Measurements from ENCODE around the gene TADA2B. TPM values are rescaled to one million over a fixed set of nuclear protein-coding genes. Genes with fewer than 3 reads are reported as not detected.

The TADA2B gene
- total and polyA plus RNA-seq, 4 donors, result 10.7 to 22.9 (median 17.6) TPM

GRCh38 chr4:7054106-7054880 lies 11.1 kb downstream of the TADA2B start:
- ATAC-seq (ENCODE audit: insufficient read depth, low FRiP score) (no peak), DNase-seq (no peak)
- Histone ChIP-seq H3K4me3 (no peak overlapping the region), H3K4me1 (ENCODE audit: control insufficient read depth in 5 of 5, insufficient read depth in 5 of 5, low read length in 5 of 5) (peaks cover 0 to 22% (median 3%) of the 10 kb centered on the region in 5 donors), H3K9ac (ENCODE audit: insufficient read depth in 1 of 2, low read length in 2 of 2) (no peak overlapping the region), H3K27me3 (ENCODE audit: control insufficient read depth in 3 of 3, insufficient read depth in 3 of 3, low read length in 2 of 3) (no peaks in the 10 kb centered on the region), H3K9me3 (ENCODE audit: control insufficient read depth in 4 of 4, insufficient read depth in 3 of 4, low read length in 3 of 4) (no peaks in the 10 kb centered on the region), H3K36me3 (ENCODE audit: control insufficient read depth in 4 of 4, insufficient read depth in 4 of 4, low read length in 4 of 4) (peaks cover 0 to 36% (median 23%) of the 10 kb centered on the region in 4 donors), H3K27ac (ENCODE audit: low read depth in 1 of 2, low read length in 1 of 2) (no peak overlapping the region)
- TF ChIP-seq CTCF (IDR thresholded peaks at IDR 0.05; ENCODE audit: control extremely low read depth, extremely low read depth), result no peak
- WGBS, 2 donors, result 96% methylated on average over 52 of the region's 52 CpGs

GRCh38 chr4:7055111-7055989 lies 12.2 kb downstream of the TADA2B start:
- Histone ChIP-seq H3K9me3 (ENCODE audit: control insufficient read depth in 4 of 4, insufficient read depth in 3 of 4, low read length in 3 of 4) (no peaks in the 10 kb centered on the region), H3K4me3 (no peak overlapping the region), H3K36me3 (ENCODE audit: control insufficient read depth in 4 of 4, insufficient read depth in 4 of 4, low read length in 4 of 4) (peaks cover 3 to 40% (median 29%) of the 10 kb centered on the region in 4 donors), H3K4me1 (ENCODE audit: control insufficient read depth in 5 of 5, insufficient read depth in 5 of 5, low read length in 5 of 5) (peaks cover 0 to 20% (median 3%) of the 10 kb centered on the region in 5 donors), H3K9ac (ENCODE audit: insufficient read depth in 1 of 2, low read length in 2 of 2) (no peak overlapping the region), H3K27me3 (ENCODE audit: control insufficient read depth in 3 of 3, insufficient read depth in 3 of 3, low read length in 2 of 3) (no peaks in the 10 kb centered on the region), H3K27ac (ENCODE audit: low read depth in 1 of 2, low read length in 1 of 2) (peak overlapping the region in 1 of 2 donors; percentile 27)
- WGBS, 2 donors, result 76 to 85% methylated on average over 31 of the region's 31 CpGs
- DNase-seq (no peak), ATAC-seq (ENCODE audit: insufficient read depth, low FRiP score) (no peak)
- no peak for TF ChIP-seq CTCF (IDR thresholded peaks at IDR 0.05; ENCODE audit: control extremely low read depth, extremely low read depth)

- no peak overlapping the region for H3K9ac ChIP-seq (ENCODE audit: insufficient read depth in 1 of 2, low read length in 2 of 2)
- no peaks in the 10 kb centered on the region for H3K9me3 ChIP-seq (ENCODE audit: control insufficient read depth in 4 of 4, insufficient read depth in 3 of 4, low read length in 3 of 4)
- DNase-seq (no peak), ATAC-seq (ENCODE audit: insufficient read depth, low FRiP score) (no peak)
- peaks cover 9 to 43% (median 34%) of the 10 kb centered on the region in 4 donors for H3K36me3 ChIP-seq (ENCODE audit: control insufficient read depth in 4 of 4, insufficient read depth in 4 of 4, low read length in 4 of 4)
- WGBS, 2 donors, result 92 to 94% methylated on average over 10 of the region's 10 CpGs
- no peak overlapping the region for H3K4me3 ChIP-seq
- no peaks in the 10 kb centered on the region for H3K27me3 ChIP-seq (ENCODE audit: control insufficient read depth in 3 of 3, insufficient read depth in 3 of 3, low read length in 2 of 3)
- no peak for TF ChIP-seq CTCF (IDR thresholded peaks at IDR 0.05; ENCODE audit: control extremely low read depth, extremely low read depth)
- no peak overlapping the region for H3K27ac ChIP-seq (ENCODE audit: low read depth in 1 of 2, low read length in 1 of 2)
- peaks cover 0 to 16% (median 3%) of the 10 kb centered on the region in 5 donors for H3K4me1 ChIP-seq (ENCODE audit: control insufficient read depth in 5 of 5, insufficient read depth in 5 of 5, low read length in 5 of 5)
Measured at GRCh38 chr4:7055990-7056325, 12.8 kb downstream of the TADA2B start.
